ENCODE measurements around the gene FXYD2. TPM values are rescaled to one million over a fixed set of nuclear protein-coding genes. Genes with fewer than 3 reads are reported as not detected.

Gene FXYD2
- total RNA-seq, 1 experiment from 2014 or later, result 1.4 TPM

DNA sequence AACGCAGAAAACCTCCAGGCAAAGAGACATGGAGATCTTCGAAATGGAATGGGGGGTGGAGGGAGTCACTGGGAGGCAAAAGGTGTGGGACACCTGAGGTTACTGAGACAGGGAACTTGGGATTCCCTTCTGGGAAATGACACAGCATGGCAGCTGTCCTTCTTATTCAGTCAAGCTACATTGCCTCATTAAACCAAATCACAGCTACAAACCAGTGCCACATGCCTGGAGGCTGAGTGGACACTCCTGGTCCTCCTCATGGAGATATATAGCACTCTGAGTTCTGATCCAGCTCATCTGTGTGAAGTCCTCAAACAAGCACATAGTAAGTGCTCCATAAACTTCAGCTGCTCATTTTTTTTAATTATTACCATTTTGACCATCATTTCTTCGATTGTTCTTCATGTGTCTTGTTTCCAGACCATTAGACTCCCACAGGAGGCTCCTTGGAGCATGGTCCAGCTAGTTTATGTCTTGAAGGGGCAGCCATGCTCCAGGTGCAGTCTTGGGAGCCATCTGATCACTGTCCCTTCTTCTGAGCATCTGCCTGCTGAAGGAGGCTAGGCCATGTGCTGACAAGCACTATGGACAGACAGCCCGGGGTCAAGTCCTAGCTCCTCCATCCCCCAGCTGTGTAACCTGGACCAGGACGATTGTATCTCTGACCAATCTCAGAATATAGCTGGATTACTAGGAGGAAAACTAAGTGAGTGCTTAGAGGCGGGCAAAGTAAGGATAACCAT lies 9.7 kb upstream of the FXYD2 start:
- CTCF ChIA-PET, result interaction anchor here (0.8 to 3.3 kb wide), 9 partner anchors 10 to 112 kb away, joined by 3 to 23 read pairs (median 4); partner anchors contain the start of gene FXYD2
- H3K4me1 Mint-ChIP-seq, result peaks cover 29% of the 10 kb centered on the region
- TF ChIP-seq, protein P1, sequence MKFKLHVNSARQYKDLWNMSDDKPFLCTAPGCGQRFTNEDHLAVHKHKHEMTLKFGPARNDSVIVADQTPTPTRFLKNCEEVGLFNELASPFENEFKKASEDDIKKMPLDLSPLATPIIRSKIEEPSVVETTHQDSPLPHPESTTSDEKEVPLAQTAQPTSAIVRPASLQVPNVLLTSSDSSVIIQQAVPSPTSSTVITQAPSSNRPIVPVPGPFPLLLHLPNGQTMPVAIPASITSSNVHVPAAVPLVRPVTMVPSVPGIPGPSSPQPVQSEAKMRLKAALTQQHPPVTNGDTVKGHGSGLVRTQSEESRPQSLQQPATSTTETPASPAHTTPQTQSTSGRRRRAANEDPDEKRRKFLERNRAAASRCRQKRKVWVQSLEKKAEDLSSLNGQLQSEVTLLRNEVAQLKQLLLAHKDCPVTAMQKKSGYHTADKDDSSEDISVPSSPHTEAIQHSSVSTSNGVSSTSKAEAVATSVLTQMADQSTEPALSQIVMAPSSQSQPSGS (CRISPR knock-in tag; IDR thresholded peaks at IDR 0.05; ENCODE audit: borderline replicate concordance, low read depth), result no peak
- no peak for TF ChIP-seq PRRX2 (CRISPR knock-in tag; IDR thresholded peaks at IDR 0.05)
- TF ChIP-seq, protein P2, sequence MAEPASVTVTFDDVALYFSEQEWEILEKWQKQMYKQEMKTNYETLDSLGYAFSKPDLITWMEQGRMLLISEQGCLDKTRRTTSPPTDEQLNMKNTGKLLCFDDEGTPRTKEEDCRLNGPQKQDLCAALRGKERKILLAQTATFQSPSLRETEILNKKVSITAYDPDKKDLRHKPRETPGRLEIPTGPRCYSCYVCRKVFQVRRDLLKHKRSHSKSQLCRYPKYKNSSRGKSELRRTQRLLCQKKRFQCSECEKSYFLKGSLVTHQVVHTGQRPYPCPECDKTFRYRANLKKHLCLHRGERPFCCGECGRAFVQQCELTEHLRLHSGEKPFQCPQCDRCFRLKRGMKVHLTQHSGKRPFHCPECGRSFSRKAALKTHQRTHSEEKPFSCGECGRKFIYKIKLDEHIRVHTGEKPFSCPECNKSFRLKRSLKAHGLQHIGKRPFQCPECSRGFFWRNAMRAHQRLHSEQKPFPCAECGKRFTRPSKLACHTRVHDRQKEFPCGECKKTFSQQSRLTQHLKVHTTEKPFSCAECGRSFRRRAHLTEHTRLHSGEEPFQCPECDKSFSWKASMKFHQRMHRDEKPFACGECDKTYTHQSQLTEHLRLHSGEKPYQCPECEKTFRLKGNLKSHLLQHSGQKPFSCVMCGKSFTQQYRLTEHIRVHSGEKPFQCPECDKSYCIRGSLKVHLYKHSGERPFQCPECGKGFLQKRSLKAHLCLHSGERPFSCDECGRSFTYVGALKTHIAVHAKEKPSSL (CRISPR knock-in tag; conservative IDR thresholded peaks at IDR 0.05), result no peak
- TF ChIP-seq, protein P3, sequence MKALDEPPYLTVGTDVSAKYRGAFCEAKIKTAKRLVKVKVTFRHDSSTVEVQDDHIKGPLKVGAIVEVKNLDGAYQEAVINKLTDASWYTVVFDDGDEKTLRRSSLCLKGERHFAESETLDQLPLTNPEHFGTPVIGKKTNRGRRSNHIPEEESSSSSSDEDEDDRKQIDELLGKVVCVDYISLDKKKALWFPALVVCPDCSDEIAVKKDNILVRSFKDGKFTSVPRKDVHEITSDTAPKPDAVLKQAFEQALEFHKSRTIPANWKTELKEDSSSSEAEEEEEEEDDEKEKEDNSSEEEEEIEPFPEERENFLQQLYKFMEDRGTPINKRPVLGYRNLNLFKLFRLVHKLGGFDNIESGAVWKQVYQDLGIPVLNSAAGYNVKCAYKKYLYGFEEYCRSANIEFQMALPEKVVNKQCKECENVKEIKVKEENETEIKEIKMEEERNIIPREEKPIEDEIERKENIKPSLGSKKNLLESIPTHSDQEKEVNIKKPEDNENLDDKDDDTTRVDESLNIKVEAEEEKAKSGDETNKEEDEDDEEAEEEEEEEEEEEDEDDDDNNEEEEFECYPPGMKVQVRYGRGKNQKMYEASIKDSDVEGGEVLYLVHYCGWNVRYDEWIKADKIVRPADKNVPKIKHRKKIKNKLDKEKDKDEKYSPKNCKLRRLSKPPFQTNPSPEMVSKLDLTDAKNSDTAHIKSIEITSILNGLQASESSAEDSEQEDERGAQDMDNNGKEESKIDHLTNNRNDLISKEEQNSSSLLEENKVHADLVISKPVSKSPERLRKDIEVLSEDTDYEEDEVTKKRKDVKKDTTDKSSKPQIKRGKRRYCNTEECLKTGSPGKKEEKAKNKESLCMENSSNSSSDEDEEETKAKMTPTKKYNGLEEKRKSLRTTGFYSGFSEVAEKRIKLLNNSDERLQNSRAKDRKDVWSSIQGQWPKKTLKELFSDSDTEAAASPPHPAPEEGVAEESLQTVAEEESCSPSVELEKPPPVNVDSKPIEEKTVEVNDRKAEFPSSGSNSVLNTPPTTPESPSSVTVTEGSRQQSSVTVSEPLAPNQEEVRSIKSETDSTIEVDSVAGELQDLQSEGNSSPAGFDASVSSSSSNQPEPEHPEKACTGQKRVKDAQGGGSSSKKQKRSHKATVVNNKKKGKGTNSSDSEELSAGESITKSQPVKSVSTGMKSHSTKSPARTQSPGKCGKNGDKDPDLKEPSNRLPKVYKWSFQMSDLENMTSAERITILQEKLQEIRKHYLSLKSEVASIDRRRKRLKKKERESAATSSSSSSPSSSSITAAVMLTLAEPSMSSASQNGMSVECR (CRISPR knock-in tag; IDR thresholded peaks at IDR 0.05; ENCODE audit: borderline replicate concordance), result no peak
- TF ChIP-seq MXD4 (CRISPR knock-in tag; IDR thresholded peaks at IDR 0.05; ENCODE audit: borderline replicate concordance), result no peak
- TF ChIP-seq, protein P4, sequence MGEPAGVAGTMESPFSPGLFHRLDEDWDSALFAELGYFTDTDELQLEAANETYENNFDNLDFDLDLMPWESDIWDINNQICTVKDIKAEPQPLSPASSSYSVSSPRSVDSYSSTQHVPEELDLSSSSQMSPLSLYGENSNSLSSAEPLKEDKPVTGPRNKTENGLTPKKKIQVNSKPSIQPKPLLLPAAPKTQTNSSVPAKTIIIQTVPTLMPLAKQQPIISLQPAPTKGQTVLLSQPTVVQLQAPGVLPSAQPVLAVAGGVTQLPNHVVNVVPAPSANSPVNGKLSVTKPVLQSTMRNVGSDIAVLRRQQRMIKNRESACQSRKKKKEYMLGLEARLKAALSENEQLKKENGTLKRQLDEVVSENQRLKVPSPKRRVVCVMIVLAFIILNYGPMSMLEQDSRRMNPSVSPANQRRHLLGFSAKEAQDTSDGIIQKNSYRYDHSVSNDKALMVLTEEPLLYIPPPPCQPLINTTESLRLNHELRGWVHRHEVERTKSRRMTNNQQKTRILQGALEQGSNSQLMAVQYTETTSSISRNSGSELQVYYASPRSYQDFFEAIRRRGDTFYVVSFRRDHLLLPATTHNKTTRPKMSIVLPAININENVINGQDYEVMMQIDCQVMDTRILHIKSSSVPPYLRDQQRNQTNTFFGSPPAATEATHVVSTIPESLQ (CRISPR knock-in tag; IDR thresholded peaks at IDR 0.05), result no peak
- TF ChIP-seq SMAD3 (CRISPR knock-in tag; IDR thresholded peaks at IDR 0.05; ENCODE audit: borderline replicate concordance), result no peak
- POLR2A ChIA-PET, result no interaction called here
- no peaks in the 10 kb centered on the region for H3K36me3 Mint-ChIP-seq
- H3K4me3 Mint-ChIP-seq, result no peak overlapping the region
- peak overlapping the region; percentile 38; the same call in 1 of the 2 replicates for H3K27ac Mint-ChIP-seq
- H3K27me3 Mint-ChIP-seq (ENCODE audit: low read depth), result peaks cover 2% of the 10 kb centered on the region; the same call in 1 of the 2 replicates
- no peaks in the 10 kb centered on the region for H3K9me3 Mint-ChIP-seq
- ATAC-seq, result no peak
- no peak for DNase-seq (ENCODE audit: low spot score)

DNA sequence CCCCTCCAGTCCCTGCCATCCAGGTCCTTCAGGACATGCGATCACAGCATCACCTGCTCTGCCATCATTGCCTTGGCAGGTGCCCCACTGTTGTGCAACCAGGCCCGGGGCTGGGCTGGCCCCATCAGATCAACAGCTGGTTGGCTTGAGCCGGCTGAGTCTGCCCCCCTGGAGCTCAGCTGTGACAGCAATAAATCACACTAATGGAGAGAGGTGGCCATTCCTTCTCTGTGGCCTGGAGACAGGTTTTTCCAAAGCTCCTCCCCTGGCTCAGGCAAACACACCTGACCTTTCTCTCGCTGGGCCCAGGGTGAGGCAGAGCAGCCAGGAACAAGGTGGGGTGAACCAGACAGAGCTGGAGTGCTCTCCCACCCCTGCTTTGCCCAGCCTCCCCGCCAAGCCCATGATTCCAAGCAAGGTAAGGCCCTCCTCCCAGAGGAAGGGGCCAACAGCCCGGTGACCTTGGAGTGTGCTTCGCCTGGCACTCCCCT lies 8.9 kb upstream of the FXYD2 start:
- H3K4me1 Mint-ChIP-seq, result peaks cover 27% of the 10 kb centered on the region
- H3K4me3 Mint-ChIP-seq, result no peak overlapping the region
- no peaks in the 10 kb centered on the region for H3K36me3 Mint-ChIP-seq
- POLR2A ChIA-PET, result no interaction called here
- DNase-seq (ENCODE audit: low spot score) (no peak), ATAC-seq (no peak)
- H3K27me3 Mint-ChIP-seq (ENCODE audit: low read depth), result peaks cover 2% of the 10 kb centered on the region; the same call in 1 of the 2 replicates
- no peaks in the 10 kb centered on the region for H3K9me3 Mint-ChIP-seq
- CTCF ChIA-PET, result interaction anchor here (0.6 to 3.3 kb wide), 10 partner anchors 9 to 220 kb away, joined by 3 to 23 read pairs (median 4); partner anchors contain the start of gene FXYD2
- no peak overlapping the region for H3K27ac Mint-ChIP-seq
- no peak for TF ChIP-seq TCF7 (CRISPR knock-in tag; IDR thresholded peaks at IDR 0.05; ENCODE audit: low read depth)
- TF ChIP-seq, protein P5, sequence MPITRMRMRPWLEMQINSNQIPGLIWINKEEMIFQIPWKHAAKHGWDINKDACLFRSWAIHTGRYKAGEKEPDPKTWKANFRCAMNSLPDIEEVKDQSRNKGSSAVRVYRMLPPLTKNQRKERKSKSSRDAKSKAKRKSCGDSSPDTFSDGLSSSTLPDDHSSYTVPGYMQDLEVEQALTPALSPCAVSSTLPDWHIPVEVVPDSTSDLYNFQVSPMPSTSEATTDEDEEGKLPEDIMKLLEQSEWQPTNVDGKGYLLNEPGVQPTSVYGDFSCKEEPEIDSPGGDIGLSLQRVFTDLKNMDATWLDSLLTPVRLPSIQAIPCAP (CRISPR knock-in tag; IDR thresholded peaks at IDR 0.05), result no peak
- no peak for TF ChIP-seq CBFB (CRISPR knock-in tag; IDR thresholded peaks at IDR 0.05; ENCODE audit: low read depth)
- TF ChIP-seq ETV6 (CRISPR knock-in tag; IDR thresholded peaks at IDR 0.05), result no peak
- no peak for TF ChIP-seq GABPB1 (CRISPR knock-in tag; IDR thresholded peaks at IDR 0.05)
- TF ChIP-seq NR1H2 (CRISPR knock-in tag; IDR thresholded peaks at IDR 0.05), result no peak
- no peak for TF ChIP-seq KAT7 (CRISPR knock-in tag; IDR thresholded peaks at IDR 0.05; ENCODE audit: borderline replicate concordance)
- TF ChIP-seq, protein P6, sequence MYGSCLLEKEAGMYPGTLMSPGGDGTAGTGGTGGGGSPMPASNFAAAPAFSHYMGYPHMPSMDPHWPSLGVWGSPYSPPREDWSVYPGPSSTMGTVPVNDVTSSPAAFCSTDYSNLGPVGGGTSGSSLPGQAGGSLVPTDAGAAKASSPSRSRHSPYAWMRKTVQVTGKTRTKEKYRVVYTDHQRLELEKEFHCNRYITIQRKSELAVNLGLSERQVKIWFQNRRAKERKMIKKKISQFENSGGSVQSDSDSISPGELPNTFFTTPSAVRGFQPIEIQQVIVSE (CRISPR knock-in tag; IDR thresholded peaks at IDR 0.05; ENCODE audit: borderline replicate concordance), result no peak
- TF ChIP-seq, protein P7, sequence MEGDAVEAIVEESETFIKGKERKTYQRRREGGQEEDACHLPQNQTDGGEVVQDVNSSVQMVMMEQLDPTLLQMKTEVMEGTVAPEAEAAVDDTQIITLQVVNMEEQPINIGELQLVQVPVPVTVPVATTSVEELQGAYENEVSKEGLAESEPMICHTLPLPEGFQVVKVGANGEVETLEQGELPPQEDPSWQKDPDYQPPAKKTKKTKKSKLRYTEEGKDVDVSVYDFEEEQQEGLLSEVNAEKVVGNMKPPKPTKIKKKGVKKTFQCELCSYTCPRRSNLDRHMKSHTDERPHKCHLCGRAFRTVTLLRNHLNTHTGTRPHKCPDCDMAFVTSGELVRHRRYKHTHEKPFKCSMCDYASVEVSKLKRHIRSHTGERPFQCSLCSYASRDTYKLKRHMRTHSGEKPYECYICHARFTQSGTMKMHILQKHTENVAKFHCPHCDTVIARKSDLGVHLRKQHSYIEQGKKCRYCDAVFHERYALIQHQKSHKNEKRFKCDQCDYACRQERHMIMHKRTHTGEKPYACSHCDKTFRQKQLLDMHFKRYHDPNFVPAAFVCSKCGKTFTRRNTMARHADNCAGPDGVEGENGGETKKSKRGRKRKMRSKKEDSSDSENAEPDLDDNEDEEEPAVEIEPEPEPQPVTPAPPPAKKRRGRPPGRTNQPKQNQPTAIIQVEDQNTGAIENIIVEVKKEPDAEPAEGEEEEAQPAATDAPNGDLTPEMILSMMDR (IDR thresholded peaks at IDR 0.05), result no peak

Measured in WTC11 (cell line).